Thyroid gland (tissue), 4 donors: ENCODE results near the gene TRUB2. TPM values are rescaled to one million over a fixed set of nuclear protein-coding genes. Genes with fewer than 3 reads are reported as not detected.

Source experiments
- total RNA-seq, 4 donors: library from RNA; depleted of rRNA; stranded (reverse); fragments of >200 nt; gene quantifications; one replicate each; pipeline ENCODE4 v1.2.3, GENCODE V29; 2016

The TRUB2 gene
- total RNA-seq, 4 donors from 2014 or later = 8.3 to 19.2 (median 16.6) TPM

Other genes starting within 250 kb of the TRUB2 start
- 100 to 1,000 TPM in 1 of 4 donors, 10 to 100 TPM in 3; 80.0 to 112 (median 88.4) TPM for gene PTGES2, start 194.7 kb downstream of the TRUB2 start, total RNA-seq
- 10 to 100 TPM in 1 of 4 donors, 1 to 10 TPM in 2, under 1 TPM in 1; 0.45 to 10.6 (median 2.5) TPM for gene LCN2, start 173.0 kb downstream of the TRUB2 start, total RNA-seq
- gene BBLN, start 162.2 kb downstream of the TRUB2 start, total RNA-seq = 100 to 1,000 TPM in 3 of 4 donors, 10 to 100 TPM in 1; 98.1 to 204 (median 172) TPM
- 10 to 100 TPM; 47.8 to 58.5 (median 52.7) TPM for gene CIZ1, start 130.9 kb downstream of the TRUB2 start, total RNA-seq
- gene DNM1, start 119.1 kb downstream of the TRUB2 start, total RNA-seq = 1 to 10 TPM; 4.7 to 9.2 (median 5.4) TPM
- gene GOLGA2, start 46.4 kb downstream of the TRUB2 start, total RNA-seq = 100 to 1,000 TPM in 3 of 4 donors, 10 to 100 TPM in 1; 94.6 to 140 (median 118) TPM
- 10 to 100 TPM; 18.5 to 50.2 (median 49.2) TPM for gene SWI5, start 46.2 kb downstream of the TRUB2 start, total RNA-seq
- 100 to 1,000 TPM in 3 of 4 donors, 10 to 100 TPM in 1; 71.8 to 137 (median 108) TPM for gene COQ4, start 392 bp upstream of the TRUB2 start, total RNA-seq
- 10 to 100 TPM; 15.9 to 38.4 (median 30.4) TPM for gene SLC27A4, start 18.1 kb upstream of the TRUB2 start, total RNA-seq
- gene URM1, start 48.9 kb upstream of the TRUB2 start, total RNA-seq = 10 to 100 TPM; 24.3 to 39.4 (median 31.2) TPM
- 10 to 100 TPM; 22.3 to 35.4 (median 27.2) TPM for gene CERCAM, start 98.4 kb upstream of the TRUB2 start, total RNA-seq
- gene ODF2, start 133.6 kb upstream of the TRUB2 start, total RNA-seq = 10 to 100 TPM; 21.9 to 25.5 (median 22.4) TPM
- gene GLE1, start 182.3 kb upstream of the TRUB2 start, total RNA-seq = 10 to 100 TPM; 24.1 to 30.3 (median 25.5) TPM
- gene SPTAN1, start 230.1 kb upstream of the TRUB2 start, total RNA-seq = 100 to 1,000 TPM; 189 to 307 (median 278) TPM